Measurements from ENCODE around the gene ATXN7L2. TPM values are rescaled to one million over a fixed set of nuclear protein-coding genes. Genes with fewer than 3 reads are reported as not detected.

ATXN7L2 gene
- total and polyA plus RNA-seq, 2 donors from 2014 or later, result 5.7 to 7.3 TPM

DNA sequence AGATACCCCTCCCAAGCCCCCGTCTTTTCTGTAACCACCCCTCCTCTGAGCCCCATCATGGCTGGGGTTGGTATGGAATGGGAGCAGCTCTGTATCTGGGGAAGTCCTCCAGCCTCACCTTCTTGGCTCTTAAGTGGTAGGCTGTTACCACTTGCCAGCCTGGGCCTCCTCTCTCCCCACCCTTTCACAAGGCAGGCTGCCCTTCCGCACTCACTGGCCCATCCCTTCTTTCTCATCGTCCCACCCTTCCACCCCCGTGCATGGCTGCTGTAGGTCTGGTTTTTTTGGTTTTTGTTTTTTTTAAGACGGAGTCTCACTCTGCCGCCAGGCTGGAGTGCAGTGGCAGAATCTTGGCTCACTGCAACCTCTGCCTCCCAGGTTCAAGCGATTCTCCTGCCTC, 15.4 kb downstream of the ATXN7L2 start:
- H3K4me1 ChIP-seq (ENCODE audit: control insufficient read depth in 2 of 3, insufficient read depth in 2 of 3, low read depth in 1 of 3, low read length in 3 of 3), result peaks cover 0 to 20% (median 4%) of the 10 kb centered on the region in 3 donors
- no peak overlapping the region for H3K9ac ChIP-seq (ENCODE audit: low read length in 3 of 3)
- intact Hi-C loops (cut with DNase I), result no loop called here
- TF ChIP-seq, protein P1, sequence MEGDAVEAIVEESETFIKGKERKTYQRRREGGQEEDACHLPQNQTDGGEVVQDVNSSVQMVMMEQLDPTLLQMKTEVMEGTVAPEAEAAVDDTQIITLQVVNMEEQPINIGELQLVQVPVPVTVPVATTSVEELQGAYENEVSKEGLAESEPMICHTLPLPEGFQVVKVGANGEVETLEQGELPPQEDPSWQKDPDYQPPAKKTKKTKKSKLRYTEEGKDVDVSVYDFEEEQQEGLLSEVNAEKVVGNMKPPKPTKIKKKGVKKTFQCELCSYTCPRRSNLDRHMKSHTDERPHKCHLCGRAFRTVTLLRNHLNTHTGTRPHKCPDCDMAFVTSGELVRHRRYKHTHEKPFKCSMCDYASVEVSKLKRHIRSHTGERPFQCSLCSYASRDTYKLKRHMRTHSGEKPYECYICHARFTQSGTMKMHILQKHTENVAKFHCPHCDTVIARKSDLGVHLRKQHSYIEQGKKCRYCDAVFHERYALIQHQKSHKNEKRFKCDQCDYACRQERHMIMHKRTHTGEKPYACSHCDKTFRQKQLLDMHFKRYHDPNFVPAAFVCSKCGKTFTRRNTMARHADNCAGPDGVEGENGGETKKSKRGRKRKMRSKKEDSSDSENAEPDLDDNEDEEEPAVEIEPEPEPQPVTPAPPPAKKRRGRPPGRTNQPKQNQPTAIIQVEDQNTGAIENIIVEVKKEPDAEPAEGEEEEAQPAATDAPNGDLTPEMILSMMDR (IDR thresholded peaks at IDR 0.05; ENCODE audit: borderline replicate concordance, extremely low read depth, insufficient read depth), result no peak
- no peak overlapping the region for H3K27ac ChIP-seq (ENCODE audit: low read depth in 2 of 2, low read length in 2 of 2)
- no peak overlapping the region for H3K4me3 ChIP-seq (ENCODE audit: low read length in 3 of 3)
- no peaks in the 10 kb centered on the region for H3K27me3 ChIP-seq (ENCODE audit: control insufficient read depth, insufficient read depth, low read length)
- FAIRE-seq (no peak), DNase-seq (no peak)
- H3K9me3 ChIP-seq (ENCODE audit: control insufficient read depth in 2 of 3, insufficient read depth in 1 of 3, low read length in 3 of 3), result no peaks in the 10 kb centered on the region
- H3K36me3 ChIP-seq (ENCODE audit: control insufficient read depth in 2 of 3, insufficient read depth in 3 of 3, low read length in 3 of 3), result peaks cover 0 to 16% (median 15%) of the 10 kb centered on the region in 3 donors

DNA sequence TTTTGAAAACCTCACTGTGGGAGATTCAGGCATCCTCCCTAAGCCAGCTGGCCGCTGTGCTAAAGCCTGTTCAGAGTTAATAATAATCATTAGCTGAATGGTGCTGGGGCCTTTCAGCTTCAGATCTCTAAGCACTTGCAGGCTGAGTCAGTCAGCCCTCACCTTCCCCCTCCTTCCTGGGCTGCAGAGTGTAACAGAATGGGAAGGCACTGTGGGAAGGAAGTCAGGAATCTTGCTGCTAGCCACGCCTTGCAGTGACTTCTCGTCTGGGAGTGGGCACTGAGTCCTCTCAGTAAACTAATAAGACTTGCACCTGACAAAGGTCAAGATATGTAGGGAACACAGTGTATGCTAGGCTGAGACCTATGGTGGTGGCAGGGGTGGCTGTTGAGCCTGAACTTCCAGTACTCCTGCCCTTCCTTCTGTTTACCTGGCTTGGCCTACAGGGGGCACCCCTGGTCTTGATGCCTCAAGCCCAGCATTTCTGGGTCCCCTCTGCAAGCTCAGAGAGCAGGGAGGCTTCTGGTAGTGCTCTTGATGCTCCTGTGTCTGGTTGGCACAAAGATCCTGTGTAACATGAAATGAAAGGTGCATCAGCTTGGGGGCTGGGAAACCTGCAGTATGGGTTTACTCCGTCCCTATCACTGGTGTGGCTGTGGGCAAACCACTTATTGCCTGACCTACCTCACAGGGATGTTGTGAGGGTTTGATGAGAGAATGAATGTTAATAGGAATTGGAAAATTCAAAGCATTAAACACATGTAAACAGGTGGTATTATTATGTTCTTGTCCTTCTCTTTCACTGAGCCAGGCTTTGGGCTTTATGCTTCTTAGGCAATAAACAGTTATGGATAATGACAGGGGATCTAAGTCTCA, 16.2 kb downstream of the ATXN7L2 start:
- TF ChIP-seq, protein P1 (IDR thresholded peaks at IDR 0.05; ENCODE audit: borderline replicate concordance, extremely low read depth, insufficient read depth), result peak; percentile 32
- no peak for FAIRE-seq
- intact Hi-C loops (cut with DNase I), result no loop called here
- Histone ChIP-seq H3K36me3 (ENCODE audit: control insufficient read depth in 2 of 3, insufficient read depth in 3 of 3, low read length in 3 of 3) (peaks cover 0 to 16% (median 15%) of the 10 kb centered on the region in 3 donors), H3K9ac (ENCODE audit: low read length in 3 of 3) (no peak overlapping the region), H3K9me3 (ENCODE audit: control insufficient read depth in 2 of 3, insufficient read depth in 1 of 3, low read length in 3 of 3) (no peaks in the 10 kb centered on the region), H3K27ac (ENCODE audit: low read depth in 2 of 2, low read length in 2 of 2) (no peak overlapping the region), H3K27me3 (ENCODE audit: control insufficient read depth, insufficient read depth, low read length) (no peaks in the 10 kb centered on the region), H3K4me1 (ENCODE audit: control insufficient read depth in 2 of 3, insufficient read depth in 2 of 3, low read depth in 1 of 3, low read length in 3 of 3) (peaks cover 0 to 17% (median 4%) of the 10 kb centered on the region in 3 donors), H3K4me3 (ENCODE audit: low read length in 3 of 3) (no peak overlapping the region)
- DNase-seq, result peak in 3 of 5 donors; percentile 41 to 62 (median 43)

DNA sequence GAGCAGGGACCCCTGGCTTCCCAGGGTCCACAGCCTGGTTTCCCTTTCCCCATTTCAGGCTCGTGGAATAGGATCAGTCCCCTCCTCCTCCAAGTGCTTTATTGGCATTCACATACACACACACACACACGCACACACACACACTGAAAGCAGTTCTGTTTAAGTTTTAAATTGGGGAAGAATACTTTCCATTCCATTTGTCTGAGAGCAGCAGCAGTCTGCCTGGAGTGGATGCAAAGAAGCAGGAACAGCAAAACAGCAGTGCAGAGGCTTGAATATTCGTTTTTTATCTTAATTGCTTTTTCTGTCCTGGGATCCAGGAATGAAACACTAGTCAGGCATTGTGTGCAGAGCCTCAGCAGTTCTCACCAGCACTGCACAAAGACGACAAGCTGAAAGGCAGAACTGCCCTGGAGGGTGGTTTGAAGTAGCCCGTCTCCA, 17.3 kb downstream of the ATXN7L2 start:
- no peak for DNase-seq
- TF ChIP-seq, protein P1 (IDR thresholded peaks at IDR 0.05; ENCODE audit: borderline replicate concordance, extremely low read depth, insufficient read depth), result no peak
- H3K27ac ChIP-seq (ENCODE audit: low read depth in 2 of 2, low read length in 2 of 2), result no peak overlapping the region
- no peak overlapping the region for H3K4me3 ChIP-seq (ENCODE audit: low read length in 3 of 3)
- no peaks in the 10 kb centered on the region for H3K27me3 ChIP-seq (ENCODE audit: control insufficient read depth, insufficient read depth, low read length)
- intact Hi-C loops (cut with DNase I), result no loop called here
- no peak for FAIRE-seq
- no peak overlapping the region for H3K9ac ChIP-seq (ENCODE audit: low read length in 3 of 3)
- peaks cover 0 to 16% (median 13%) of the 10 kb centered on the region in 3 donors for H3K36me3 ChIP-seq (ENCODE audit: control insufficient read depth in 2 of 3, insufficient read depth in 3 of 3, low read length in 3 of 3)
- H3K9me3 ChIP-seq (ENCODE audit: control insufficient read depth in 2 of 3, insufficient read depth in 1 of 3, low read length in 3 of 3), result no peaks in the 10 kb centered on the region
- H3K4me1 ChIP-seq (ENCODE audit: control insufficient read depth in 2 of 3, insufficient read depth in 2 of 3, low read depth in 1 of 3, low read length in 3 of 3), result peaks cover 0 to 14% (median 4%) of the 10 kb centered on the region in 3 donors
